ENCODE measurements around the gene LCP1.
"Not testable (repeated sequence)": the region's sequence is repeated elsewhere in the genome, so short reads cannot be mapped to it uniquely, and the experiment has no call there.

Gene LCP1

GRCh38 chr13:46168783-46169182 lies 13.2 kb downstream of the LCP1 start:
- H3K9me3 ChIP-seq (ENCODE audit: low read depth, low read length): no peaks in the 10 kb centered on the region
- H3K9ac ChIP-seq (ENCODE audit: insufficient read length): peak overlapping the region; percentile 50
- H3K4me3 ChIP-seq: peak overlapping the region; percentile 46
- TF ChIP-seq EZH2 (IDR thresholded peaks at IDR 0.05): no peak
- no peak for TF ChIP-seq POLR2AphosphoS5 (IDR thresholded peaks at IDR 0.05; ENCODE audit: borderline replicate concordance, low read depth, low read length)
- no peak for TF ChIP-seq FOXP2 (optimal IDR thresholded peaks at IDR 0.05; ENCODE audit: control extremely low read depth, extremely low read length, insufficient read depth)
- H3K36me3 ChIP-seq (ENCODE audit: insufficient read depth, low read length): no peaks in the 10 kb centered on the region
- peak overlapping the region; percentile 87 for H3K27ac ChIP-seq
- no peak for DNase-seq (ENCODE audit: low read depth, low spot score)

- DNase-seq (ENCODE audit: low read depth, low spot score): no peak
- peak overlapping the region; percentile 50 for H3K9ac ChIP-seq (ENCODE audit: insufficient read length)
- no peaks in the 10 kb centered on the region for H3K36me3 ChIP-seq (ENCODE audit: insufficient read depth, low read length)
- TF ChIP-seq POLR2AphosphoS5 (IDR thresholded peaks at IDR 0.05; ENCODE audit: borderline replicate concordance, low read depth, low read length): no peak
- H3K4me3 ChIP-seq: peak overlapping the region; percentile 46
- peak overlapping the region; percentile 87 for H3K27ac ChIP-seq
- no peaks in the 10 kb centered on the region for H3K9me3 ChIP-seq (ENCODE audit: low read depth, low read length)
Observed at GRCh38 chr13:46168341-46168740, 13.6 kb downstream of the LCP1 start.

GRCh38 chr13:46166947-46167610 lies 14.9 kb downstream of the LCP1 start:
- Histone ChIP-seq H3K9me3 (ENCODE audit: low read depth, low read length) (no peaks in the 10 kb centered on the region), H3K27ac (peak overlapping the region; percentile 60; the same call in 1 of the 2 replicates), H3K36me3 (ENCODE audit: insufficient read depth, low read length) (no peaks in the 10 kb centered on the region), H3K4me3 (no peak overlapping the region), H3K9ac (ENCODE audit: insufficient read length) (peak overlapping the region; percentile 37)
- no peak for DNase-seq (ENCODE audit: low read depth, low spot score)
- TF ChIP-seq FOXP2 (optimal IDR thresholded peaks at IDR 0.05; ENCODE audit: control extremely low read depth, extremely low read length, insufficient read depth) (no peak), EZH2 (IDR thresholded peaks at IDR 0.05) (no peak), POLR2AphosphoS5 (IDR thresholded peaks at IDR 0.05; ENCODE audit: borderline replicate concordance, low read depth, low read length) (no peak)

GRCh38 chr13:46166224-46166584 lies 15.8 kb downstream of the LCP1 start:
- peak overlapping the region; percentile 60; the same call in 1 of the 2 replicates for H3K27ac ChIP-seq
- no peak overlapping the region for H3K9ac ChIP-seq (ENCODE audit: insufficient read length)
- H3K9me3 ChIP-seq (ENCODE audit: low read depth, low read length): no peaks in the 10 kb centered on the region
- no peaks in the 10 kb centered on the region for H3K36me3 ChIP-seq (ENCODE audit: insufficient read depth, low read length)
- DNase-seq (ENCODE audit: low read depth, low spot score): no peak
- TF ChIP-seq EZH2 (IDR thresholded peaks at IDR 0.05): no peak
- no peak for TF ChIP-seq FOXP2 (optimal IDR thresholded peaks at IDR 0.05; ENCODE audit: control extremely low read depth, extremely low read length, insufficient read depth)
- TF ChIP-seq POLR2AphosphoS5 (IDR thresholded peaks at IDR 0.05; ENCODE audit: borderline replicate concordance, low read depth, low read length): no peak
- H3K4me3 ChIP-seq: no peak overlapping the region

GRCh38 chr13:46165485-46166223 lies 16.3 kb downstream of the LCP1 start:
- no peak for DNase-seq (ENCODE audit: low read depth, low spot score)
- peak overlapping the region; percentile 5; the same call in 1 of the 2 replicates for H3K27ac ChIP-seq
- no peak overlapping the region for H3K9ac ChIP-seq (ENCODE audit: insufficient read length)
- no peak overlapping the region for H3K4me3 ChIP-seq
- no peaks in the 10 kb centered on the region for H3K36me3 ChIP-seq (ENCODE audit: insufficient read depth, low read length)
- TF ChIP-seq POLR2AphosphoS5 (IDR thresholded peaks at IDR 0.05; ENCODE audit: borderline replicate concordance, low read depth, low read length): no peak
- TF ChIP-seq FOXP2 (optimal IDR thresholded peaks at IDR 0.05; ENCODE audit: control extremely low read depth, extremely low read length, insufficient read depth): no peak
- TF ChIP-seq EZH2 (IDR thresholded peaks at IDR 0.05): no peak
- H3K9me3 ChIP-seq (ENCODE audit: low read depth, low read length): no peaks in the 10 kb centered on the region

GRCh38 chr13:46164661-46165060 lies 17.3 kb downstream of the LCP1 start:
- Histone ChIP-seq H3K27ac (peak overlapping the region; percentile 56; the same call in 1 of the 2 replicates), H3K9ac (ENCODE audit: insufficient read length) (no peak overlapping the region), H3K9me3 (ENCODE audit: low read depth, low read length) (no peaks in the 10 kb centered on the region), H3K36me3 (ENCODE audit: insufficient read depth, low read length) (no peaks in the 10 kb centered on the region), H3K4me3 (no peak overlapping the region)
- DNase-seq (ENCODE audit: low read depth, low spot score): no peak
- no peak for TF ChIP-seq EZH2 (IDR thresholded peaks at IDR 0.05)
- no peak for TF ChIP-seq FOXP2 (optimal IDR thresholded peaks at IDR 0.05; ENCODE audit: control extremely low read depth, extremely low read length, insufficient read depth)
- TF ChIP-seq POLR2AphosphoS5 (IDR thresholded peaks at IDR 0.05; ENCODE audit: borderline replicate concordance, low read depth, low read length): no peak

GRCh38 chr13:46162741-46163140 lies 19.2 kb downstream of the LCP1 start:
- not testable (repeated sequence) for H3K9ac ChIP-seq (ENCODE audit: insufficient read length); H3K4me3 ChIP-seq; H3K9me3 ChIP-seq (ENCODE audit: low read depth, low read length); H3K27ac ChIP-seq; DNase-seq (ENCODE audit: low read depth, low spot score)
- H3K36me3 ChIP-seq (ENCODE audit: insufficient read depth, low read length): peaks cover 11% of the 10 kb centered on the region; the same call in 1 of the 2 replicates

GRCh38 chr13:46160471-46161066 lies 21.4 kb downstream of the LCP1 start:
- TF ChIP-seq POLR2AphosphoS5 (IDR thresholded peaks at IDR 0.05; ENCODE audit: borderline replicate concordance, low read depth, low read length) (no peak), FOXP2 (optimal IDR thresholded peaks at IDR 0.05; ENCODE audit: control extremely low read depth, extremely low read length, insufficient read depth) (peak; percentile 20), EZH2 (IDR thresholded peaks at IDR 0.05) (no peak)
- Histone ChIP-seq H3K36me3 (ENCODE audit: insufficient read depth, low read length) (peaks cover 11% of the 10 kb centered on the region; the same call in 1 of the 2 replicates), H3K4me3 (peak overlapping the region; percentile 20; the same call in 1 of the 2 replicates), H3K27ac (peak overlapping the region; percentile 65), H3K9ac (ENCODE audit: insufficient read length) (peak overlapping the region; percentile 64), H3K9me3 (ENCODE audit: low read depth, low read length) (no peaks in the 10 kb centered on the region)
- DNase-seq (ENCODE audit: low read depth, low spot score): peak; percentile 77
